Activated CD4-positive, CD25-positive, alpha-beta regulatory T cell treated with anti-CD3 and anti-CD28 coated beads, Interleukin-2, amount 50 U/mL, for 16 hours (primary cell): ENCODE results near the gene UBE2QL1.

Experiments used
- DNase-seq: peaks from one replicate; pipeline ENCODE4 v3.0.0-alpha.2; 2020; ENCODE audit warnings: low read depth, low spot score

UBE2QL1 gene

GRCh38 chr5:6527749-6528455, 79.2 kb downstream of the UBE2QL1 start:
- DNase-seq = no peak

DNA sequence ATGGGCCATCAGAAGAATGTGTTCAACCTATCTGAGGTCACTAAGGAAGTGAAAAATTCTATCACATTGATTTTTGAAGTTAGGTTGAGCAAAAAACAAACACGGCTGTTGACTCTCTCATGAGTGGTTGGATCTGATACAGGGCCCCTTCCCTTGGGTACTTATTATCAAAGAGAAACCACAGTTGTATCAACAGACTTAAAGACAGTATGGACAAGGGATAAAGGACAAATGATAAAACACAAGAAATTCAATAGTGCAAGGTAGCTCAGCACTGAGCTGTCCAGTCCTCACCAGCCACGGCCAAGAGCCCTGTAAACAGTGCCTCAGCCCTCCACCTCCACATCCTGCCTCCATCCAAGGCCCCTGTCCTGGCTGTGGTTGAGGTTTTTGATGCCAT, 86.9 kb downstream of the UBE2QL1 start:
- no peak for DNase-seq

DNA sequence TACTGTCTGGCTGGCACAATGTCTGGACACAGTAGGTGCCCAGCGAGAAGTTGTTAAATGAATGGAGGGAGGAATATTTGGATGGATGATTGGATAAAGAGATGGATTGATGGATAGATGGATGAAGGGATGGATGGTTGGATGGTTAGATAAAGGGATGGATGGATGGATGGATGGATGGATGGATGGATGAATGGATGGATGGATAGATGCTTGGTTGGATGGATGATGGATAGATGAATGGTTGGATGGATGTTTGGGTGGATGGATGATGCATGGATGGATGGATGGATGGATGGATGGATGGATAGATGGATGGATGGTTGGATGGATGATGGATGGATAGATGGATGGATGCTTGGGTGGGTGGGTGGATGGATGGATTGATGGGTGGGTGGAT, 90.4 kb downstream of the UBE2QL1 start:
- no peak for DNase-seq

GRCh38 chr5:6540111-6540827, 91.6 kb downstream of the UBE2QL1 start:
- no peak for DNase-seq

- DNase-seq = no peak
Observed at GRCh38 chr5:6541256-6542013, 92.8 kb downstream of the UBE2QL1 start.

- no peak for DNase-seq
Observed at GRCh38 chr5:6542421-6543345, 94.0 kb downstream of the UBE2QL1 start.

DNA sequence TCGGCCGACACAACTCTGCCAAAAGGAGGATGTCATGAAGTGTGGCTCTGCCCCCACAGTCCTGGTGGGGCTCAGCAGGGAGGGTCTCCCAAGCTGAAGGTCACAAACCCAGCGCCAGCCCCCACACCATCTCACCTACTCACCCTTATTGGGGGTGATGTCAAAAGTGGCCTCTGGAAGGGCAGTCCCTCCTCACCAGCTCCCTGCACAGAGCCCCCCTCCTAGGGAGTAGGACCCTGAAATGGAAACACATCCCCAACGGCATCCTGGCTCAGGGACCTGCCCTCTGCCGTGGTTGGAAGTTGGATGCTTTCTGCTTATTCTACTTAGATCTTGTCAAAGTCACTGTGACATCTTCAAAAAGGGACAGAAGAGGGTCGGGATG, 94.7 kb downstream of the UBE2QL1 start:
- DNase-seq = no peak

- DNase-seq = no peak
Observed at GRCh38 chr5:6543830-6544560, 95.3 kb downstream of the UBE2QL1 start.
